Measurements from ENCODE around the gene NRP1. TPM values are rescaled to one million over a fixed set of nuclear protein-coding genes. Genes with fewer than 3 reads are reported as not detected.

Gene NRP1
- polyA plus RNA-seq, 3 donors from 2014 or later: 0.15 to 1.2 (median 0.65) TPM

GRCh38 chr10:33199731-33200232 lies 134.7 kb downstream of the NRP1 start:
- no peaks in the 10 kb centered on the region for H3K36me3 Mint-ChIP-seq
- no peak overlapping the region for H3K27ac Mint-ChIP-seq
- no peaks in the 10 kb centered on the region for H3K9me3 Mint-ChIP-seq
- H3K27me3 Mint-ChIP-seq (ENCODE audit: low read depth in 3 of 3): peaks cover 0 to 8% (median 6%) of the 10 kb centered on the region in 3 donors
- no peak overlapping the region for H3K4me3 Mint-ChIP-seq
- DNase-seq: no peak
- H3K4me1 Mint-ChIP-seq: no peaks in the 10 kb centered on the region

- Mint-ChIP-seq H3K4me3 (no peak overlapping the region), H3K4me1 (peaks cover 0 to under 1% of the 10 kb centered on the region in 2 donors), H3K27me3 (ENCODE audit: low read depth in 3 of 3) (peaks cover 0 to 8% (median 6%) of the 10 kb centered on the region in 3 donors), H3K9me3 (no peaks in the 10 kb centered on the region), H3K27ac (no peak overlapping the region), H3K36me3 (no peaks in the 10 kb centered on the region)
- no peak for DNase-seq
These were observed 135.9 kb downstream of the NRP1 start for GRCh38 chr10:33198610-33199009.

DNA sequence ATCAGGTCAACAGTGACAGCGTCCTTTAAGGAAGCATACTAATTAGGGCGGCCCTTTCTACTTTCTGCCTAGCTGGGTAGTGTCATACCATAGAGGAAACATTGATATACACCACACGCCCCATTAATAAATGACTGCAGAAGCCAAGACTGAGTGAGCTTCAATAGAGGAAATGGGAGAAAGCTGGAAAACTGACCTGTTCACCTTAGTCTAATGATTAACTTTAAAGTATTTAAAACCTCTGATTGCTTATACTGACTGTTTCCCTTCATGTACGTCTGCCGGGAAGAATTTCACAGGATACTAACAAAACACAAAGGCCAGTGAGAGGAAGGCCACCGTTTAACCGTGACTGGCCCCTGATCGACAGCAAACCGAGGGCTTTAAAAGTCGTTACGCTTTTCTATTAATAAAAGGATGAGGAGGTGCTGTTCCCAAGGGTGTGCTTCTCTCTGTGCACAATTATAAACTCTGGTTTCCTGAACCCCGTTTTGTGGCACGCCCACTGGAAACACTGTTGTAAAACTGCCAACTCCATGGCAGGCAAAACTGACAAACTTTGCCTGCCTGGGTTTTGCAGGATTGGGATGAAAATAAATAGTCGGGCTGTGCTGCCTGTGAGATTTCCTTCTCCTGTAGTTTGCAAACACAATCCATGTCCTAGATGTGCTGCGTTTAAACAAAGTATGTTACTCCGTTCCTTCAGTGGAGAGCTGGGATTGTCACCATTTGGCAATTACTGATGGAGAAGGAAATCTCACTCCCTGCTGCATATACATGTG lies 137.6 kb downstream of the NRP1 start:
- Mint-ChIP-seq H3K9me3 (no peaks in the 10 kb centered on the region), H3K4me3 (no peak overlapping the region), H3K27me3 (ENCODE audit: low read depth in 3 of 3) (peaks cover 0 to 11% (median 6%) of the 10 kb centered on the region in 3 donors), H3K4me1 (peaks cover 0 to 2% of the 10 kb centered on the region in 2 donors), H3K27ac (no peak overlapping the region), H3K36me3 (no peaks in the 10 kb centered on the region)
- no peak for DNase-seq

DNA sequence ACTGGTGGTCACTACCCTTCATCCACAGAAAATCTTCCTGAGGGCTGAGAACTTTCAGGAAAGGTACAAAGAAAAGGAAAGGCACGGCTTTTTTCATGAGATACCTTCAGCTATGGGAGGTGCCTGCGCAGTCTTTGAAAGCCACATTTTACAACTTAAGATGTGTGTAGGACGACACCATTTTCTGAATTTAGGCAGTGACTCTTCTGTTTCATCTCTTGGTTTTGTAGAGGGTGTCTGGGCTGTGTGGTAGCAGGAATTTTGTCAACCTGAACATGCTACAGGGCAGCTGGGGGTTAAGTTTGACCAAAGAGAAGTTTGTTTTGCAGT lies 138.1 kb downstream of the NRP1 start:
- Mint-ChIP-seq H3K4me3 (no peak overlapping the region), H3K27ac (no peak overlapping the region), H3K4me1 (peaks cover 0 to 2% of the 10 kb centered on the region in 2 donors), H3K27me3 (ENCODE audit: low read depth in 3 of 3) (peaks cover 0 to 11% (median 6%) of the 10 kb centered on the region in 3 donors), H3K36me3 (no peaks in the 10 kb centered on the region), H3K9me3 (no peaks in the 10 kb centered on the region)
- DNase-seq: no peak

- H3K9me3 Mint-ChIP-seq: no peaks in the 10 kb centered on the region
- no peaks in the 10 kb centered on the region for H3K36me3 Mint-ChIP-seq
- peaks cover 0 to 2% of the 10 kb centered on the region in 2 donors for H3K4me1 Mint-ChIP-seq
- H3K27ac Mint-ChIP-seq: no peak overlapping the region
- DNase-seq: no peak
- no peak overlapping the region for H3K4me3 Mint-ChIP-seq
- peaks cover 0 to 11% (median 6%) of the 10 kb centered on the region in 3 donors for H3K27me3 Mint-ChIP-seq (ENCODE audit: low read depth in 3 of 3)
These were observed 138.7 kb downstream of the NRP1 start for GRCh38 chr10:33195608-33196376.

GRCh38 chr10:33193701-33194521 lies 140.6 kb downstream of the NRP1 start:
- Mint-ChIP-seq H3K36me3 (no peaks in the 10 kb centered on the region), H3K4me3 (no peak overlapping the region), H3K9me3 (no peaks in the 10 kb centered on the region), H3K27ac (no peak overlapping the region), H3K4me1 (peaks cover 0 to 2% of the 10 kb centered on the region in 2 donors), H3K27me3 (ENCODE audit: low read depth in 3 of 3) (peaks cover 0 to 11% (median 4%) of the 10 kb centered on the region in 3 donors)
- DNase-seq: no peak

DNA sequence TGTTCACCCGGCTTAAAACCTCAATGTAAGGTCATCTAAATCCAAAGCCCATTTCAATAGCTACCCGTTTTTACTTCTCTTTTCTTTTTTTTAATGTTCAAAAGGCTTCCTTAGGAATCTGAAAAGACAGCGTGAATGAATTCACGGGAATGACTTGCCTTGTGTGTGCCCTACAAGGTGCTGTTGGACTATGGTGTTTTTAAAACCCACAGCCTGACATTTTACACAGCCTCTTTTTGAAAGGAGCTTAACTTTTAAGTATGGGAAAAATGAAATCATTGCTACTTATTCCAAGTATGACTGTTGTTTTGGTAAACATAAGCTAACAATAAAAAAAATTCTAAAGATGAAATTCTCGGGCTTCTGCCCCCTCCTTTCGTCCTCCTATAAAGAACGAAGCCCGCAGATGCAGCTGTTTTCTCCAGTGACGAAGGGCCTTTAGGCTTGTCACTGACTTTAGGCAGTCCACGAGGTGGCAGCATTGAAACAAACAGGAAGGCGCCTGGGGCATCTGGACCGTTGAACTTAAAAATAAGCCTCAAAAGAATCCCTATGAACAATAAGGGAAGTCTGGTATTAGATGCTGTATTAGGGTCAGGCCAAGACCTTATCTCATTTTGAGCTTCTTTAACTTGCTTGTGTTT lies 141.3 kb downstream of the NRP1 start:
- H3K9me3 Mint-ChIP-seq: no peaks in the 10 kb centered on the region
- H3K27ac Mint-ChIP-seq: no peak overlapping the region
- no peaks in the 10 kb centered on the region for H3K36me3 Mint-ChIP-seq
- peak; percentile 35 to 58 (median 38) for DNase-seq
- peaks cover 0 to 11% (median 5%) of the 10 kb centered on the region in 3 donors for H3K27me3 Mint-ChIP-seq (ENCODE audit: low read depth in 3 of 3)
- no peak overlapping the region for H3K4me3 Mint-ChIP-seq
- peaks cover 0 to 2% of the 10 kb centered on the region in 2 donors for H3K4me1 Mint-ChIP-seq

GRCh38 chr10:33192190-33192589 lies 142.3 kb downstream of the NRP1 start:
- H3K9me3 Mint-ChIP-seq: no peaks in the 10 kb centered on the region
- peaks cover 0 to 2% of the 10 kb centered on the region in 2 donors for H3K4me1 Mint-ChIP-seq
- H3K27ac Mint-ChIP-seq: no peak overlapping the region
- H3K4me3 Mint-ChIP-seq: no peak overlapping the region
- H3K27me3 Mint-ChIP-seq (ENCODE audit: low read depth in 3 of 3): peaks cover 0 to 9% (median 5%) of the 10 kb centered on the region in 3 donors
- no peak for DNase-seq
- H3K36me3 Mint-ChIP-seq: no peaks in the 10 kb centered on the region

DNA sequence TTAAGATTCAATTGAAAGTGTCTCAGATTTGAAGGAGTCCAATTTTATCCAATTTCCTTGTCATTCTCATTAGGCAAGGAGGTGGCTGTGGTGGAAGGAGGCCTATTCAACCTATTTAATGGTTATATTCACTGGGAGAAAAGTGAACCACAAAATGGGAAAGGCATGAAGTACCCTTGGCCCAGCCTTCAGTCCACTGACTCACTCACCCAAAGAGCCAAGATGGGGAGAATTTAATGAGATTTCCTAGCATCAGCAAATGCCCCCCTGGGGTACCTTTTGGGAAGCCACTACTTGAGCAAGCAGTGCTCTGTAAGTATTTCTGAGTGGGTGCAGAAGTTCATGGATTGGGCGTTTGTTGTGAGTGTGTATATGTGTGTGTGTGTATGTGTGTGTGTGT lies 144.1 kb downstream of the NRP1 start:
- Mint-ChIP-seq H3K36me3 (no peaks in the 10 kb centered on the region), H3K27me3 (ENCODE audit: low read depth in 3 of 3) (peaks cover 0 to 7% (median 5%) of the 10 kb centered on the region in 3 donors), H3K27ac (no peak overlapping the region), H3K4me3 (no peak overlapping the region), H3K4me1 (peaks cover 0 to 2% of the 10 kb centered on the region in 2 donors), H3K9me3 (no peaks in the 10 kb centered on the region)
- DNase-seq: no peak

- no peaks in the 10 kb centered on the region for H3K9me3 Mint-ChIP-seq
- no peak overlapping the region for H3K4me3 Mint-ChIP-seq
- peaks cover 0 to 2% of the 10 kb centered on the region in 2 donors for H3K4me1 Mint-ChIP-seq
- no peaks in the 10 kb centered on the region for H3K36me3 Mint-ChIP-seq
- H3K27ac Mint-ChIP-seq: no peak overlapping the region
- no peak for DNase-seq
- peaks cover 0 to 5% (median 5%) of the 10 kb centered on the region in 3 donors for H3K27me3 Mint-ChIP-seq (ENCODE audit: low read depth in 3 of 3)
These were observed 144.7 kb downstream of the NRP1 start for GRCh38 chr10:33189808-33190207.

DNA sequence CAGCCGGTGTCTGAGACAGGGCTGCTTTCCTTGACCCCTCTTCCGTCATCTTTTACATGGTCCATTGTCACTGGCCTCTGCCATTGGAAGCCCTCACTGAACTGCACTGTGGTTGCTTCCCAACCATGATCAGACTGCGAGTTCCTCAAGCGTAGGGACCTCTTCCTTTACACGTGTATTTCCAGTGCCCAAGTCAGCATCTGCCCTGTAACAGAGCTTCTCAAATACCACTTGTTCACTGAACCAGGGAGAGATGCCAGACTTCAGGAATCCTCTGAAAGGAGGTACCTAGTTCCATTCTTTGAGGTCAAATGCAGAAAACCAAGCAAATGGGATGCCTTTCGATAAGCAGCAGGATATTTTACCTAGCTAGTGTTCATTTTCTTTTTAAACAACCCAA lies 145.1 kb downstream of the NRP1 start:
- H3K27ac Mint-ChIP-seq: no peak overlapping the region
- H3K4me1 Mint-ChIP-seq: peaks cover 0 to 2% of the 10 kb centered on the region in 2 donors
- no peaks in the 10 kb centered on the region for H3K9me3 Mint-ChIP-seq
- no peak for DNase-seq
- H3K36me3 Mint-ChIP-seq: no peaks in the 10 kb centered on the region
- H3K4me3 Mint-ChIP-seq: no peak overlapping the region
- H3K27me3 Mint-ChIP-seq (ENCODE audit: low read depth in 3 of 3): peaks cover 0 to 5% (median 5%) of the 10 kb centered on the region in 3 donors

DNA sequence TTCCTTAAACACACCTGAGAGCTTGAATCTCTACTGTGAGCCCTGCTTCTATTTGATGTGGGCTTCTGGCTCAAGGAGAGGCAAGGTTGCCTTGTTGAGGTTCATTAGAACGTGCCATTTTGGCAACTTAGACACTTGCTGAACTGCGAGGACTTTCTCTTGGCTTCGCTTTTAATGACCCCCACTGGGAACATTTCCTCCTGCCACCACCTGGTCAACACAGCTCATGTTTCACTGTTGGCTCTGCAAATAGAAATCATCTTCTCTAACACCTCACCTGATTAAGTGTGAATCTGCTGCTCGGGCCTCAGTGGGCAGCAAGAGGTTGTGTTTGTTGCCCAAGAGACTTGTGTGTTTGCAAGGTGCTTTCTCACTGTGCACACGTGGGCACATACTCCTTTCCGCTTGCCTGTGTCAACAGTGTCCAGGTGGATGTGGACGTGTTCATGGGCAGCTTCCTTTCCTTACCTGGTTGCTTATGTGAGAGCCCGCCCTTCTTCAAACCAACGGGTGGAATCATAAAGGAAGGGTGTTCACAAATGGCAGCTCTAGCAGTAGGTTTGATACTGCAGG lies 147.0 kb downstream of the NRP1 start:
- H3K4me1 Mint-ChIP-seq: no peaks in the 10 kb centered on the region

DNA sequence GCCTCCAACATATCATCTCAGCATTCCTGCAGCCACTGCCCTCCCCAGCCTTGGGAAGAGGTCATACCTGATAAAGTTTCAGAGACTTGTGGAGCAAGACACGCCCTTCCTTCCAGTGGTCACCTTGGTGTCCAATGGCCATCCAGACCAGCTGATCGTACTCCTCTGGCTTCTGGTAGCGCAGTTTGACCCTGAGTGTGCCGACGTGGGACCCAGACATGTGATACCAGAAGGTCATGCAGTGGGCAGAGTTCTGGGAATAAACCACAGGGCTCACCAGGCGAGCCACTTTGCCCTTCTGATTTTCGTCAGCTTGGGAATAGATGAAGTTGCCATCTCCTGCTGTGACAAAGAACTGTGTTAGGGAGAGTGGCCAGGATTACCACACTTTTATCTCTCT lies 148.3 kb downstream of the NRP1 start:
- no peak for DNase-seq
- Mint-ChIP-seq H3K9me3 (no peaks in the 10 kb centered on the region), H3K27me3 (ENCODE audit: low read depth in 3 of 3) (peaks cover 0 to 8% (median 1%) of the 10 kb centered on the region in 3 donors), H3K27ac (no peak overlapping the region), H3K36me3 (no peaks in the 10 kb centered on the region), H3K4me3 (no peak overlapping the region), H3K4me1 (no peaks in the 10 kb centered on the region)

More for the DNA sequence above, 147.0 kb downstream of the NRP1 start:
- no peak overlapping the region for H3K27ac Mint-ChIP-seq
- H3K36me3 Mint-ChIP-seq: no peaks in the 10 kb centered on the region
- H3K9me3 Mint-ChIP-seq: no peaks in the 10 kb centered on the region
- H3K4me3 Mint-ChIP-seq: no peak overlapping the region
- peaks cover 0 to 5% (median 5%) of the 10 kb centered on the region in 3 donors for H3K27me3 Mint-ChIP-seq (ENCODE audit: low read depth in 3 of 3)
- no peak for DNase-seq
